Activated T-cell treated with anti-CD3 and anti-CD28 coated beads, Interleukin-2, amount 50 U/mL, for 24 hours (primary cell): Measurements from ENCODE around the gene LEMD2.

Source experiments
- DNase-seq: peaks from one replicate; pipeline ENCODE4 v3.0.0-alpha.2; 2020
- H3K27ac Mint-ChIP-seq: 2 replicates; pipeline ENCODE4 v1.8.0; 2020; ENCODE audit warnings: mild to moderate bottlenecking, mixed read lengths
- H3K27me3 Mint-ChIP-seq: 2 replicates; pipeline ENCODE4 v1.8.0; 2020; ENCODE audit warnings: mixed read lengths
- H3K36me3 Mint-ChIP-seq: 2 replicates; pipeline ENCODE4 v1.8.0; 2020; ENCODE audit warnings: low read depth, mixed read lengths
- H3K4me1 Mint-ChIP-seq: 2 replicates; pipeline ENCODE4 v1.8.0; 2020; ENCODE audit warnings: low read depth, mixed read lengths
- H3K4me3 Mint-ChIP-seq: 2 replicates; pipeline ENCODE4 v1.8.0; 2020; ENCODE audit warnings: mild to moderate bottlenecking, moderate library complexity, mixed read lengths
- H3K9me3 Mint-ChIP-seq: 2 replicates; pipeline ENCODE4 v1.8.0; 2020; ENCODE audit warnings: mixed read lengths

Gene LEMD2

DNA sequence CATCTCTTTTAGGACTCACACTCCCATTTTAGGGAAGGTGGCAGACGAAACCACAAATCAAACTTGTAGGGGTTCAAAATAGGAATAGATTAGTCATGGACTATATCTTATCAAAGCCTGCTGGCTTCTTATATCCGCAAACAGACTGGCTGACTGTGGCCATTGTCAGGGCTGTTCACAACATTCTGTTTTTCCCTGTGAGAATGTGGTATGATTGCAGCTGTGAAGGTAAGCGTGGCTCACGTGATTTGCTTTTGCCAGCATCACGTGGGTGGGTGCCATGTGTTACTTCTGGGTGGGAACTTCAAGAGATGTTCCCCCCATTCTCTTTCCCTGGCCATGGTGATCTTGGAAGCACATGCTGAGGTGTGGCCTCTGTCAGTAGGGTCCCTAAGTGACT lies 48.1 kb downstream of the LEMD2 start:
- H3K27ac Mint-ChIP-seq, result no peak overlapping the region
- no peaks in the 10 kb centered on the region for H3K36me3 Mint-ChIP-seq
- no peaks in the 10 kb centered on the region for H3K9me3 Mint-ChIP-seq
- no peak overlapping the region for H3K4me3 Mint-ChIP-seq
- H3K27me3 Mint-ChIP-seq, result no peaks in the 10 kb centered on the region
- no peak for DNase-seq
- H3K4me1 Mint-ChIP-seq, result peaks cover 2% of the 10 kb centered on the region

DNA sequence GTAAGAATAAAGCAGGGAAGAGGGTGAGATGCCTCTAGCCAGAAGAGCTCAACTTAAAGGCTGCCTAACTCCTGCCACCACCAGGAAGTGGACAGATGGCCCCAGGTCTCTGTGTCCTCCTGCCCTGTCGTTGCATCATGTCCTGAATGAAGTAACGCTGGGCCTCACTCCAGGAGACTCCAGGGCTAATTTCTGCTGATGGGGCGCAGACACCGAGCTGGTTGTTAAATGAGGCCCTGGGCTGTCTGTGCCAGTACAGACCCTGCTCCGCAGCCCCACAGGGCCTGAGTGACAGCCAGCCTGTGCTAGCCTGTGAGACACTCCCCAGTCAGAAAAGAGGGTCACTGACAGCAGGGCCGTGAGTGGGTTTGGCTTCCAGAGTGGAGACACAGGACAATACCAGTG lies 48.7 kb downstream of the LEMD2 start:
- Mint-ChIP-seq H3K4me1 (peaks cover 2% of the 10 kb centered on the region), H3K27ac (no peak overlapping the region)

DNA sequence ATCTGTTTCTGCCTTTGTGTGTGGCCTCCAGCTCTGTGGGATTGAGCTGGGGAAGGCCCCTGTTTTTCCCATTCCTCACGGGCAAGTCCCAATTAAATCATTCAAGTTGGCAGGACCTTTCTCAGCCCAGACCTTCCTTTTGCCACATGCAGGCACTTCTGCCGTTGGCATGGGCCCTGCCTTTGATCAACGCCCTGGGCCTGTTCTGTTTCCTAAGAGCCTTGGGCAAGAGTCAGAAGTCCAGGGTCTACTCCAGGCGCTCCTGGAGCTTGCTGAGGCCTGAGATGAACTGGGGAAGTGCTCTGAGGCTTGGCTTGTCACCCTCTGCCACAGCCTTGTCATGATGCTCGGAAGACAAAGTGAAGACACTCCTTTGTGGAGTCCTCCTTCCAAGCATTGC lies 49.4 kb downstream of the LEMD2 start:
- no peaks in the 10 kb centered on the region for H3K36me3 Mint-ChIP-seq
- H3K27me3 Mint-ChIP-seq, result no peaks in the 10 kb centered on the region
- no peak for DNase-seq
- peaks cover 2% of the 10 kb centered on the region for H3K4me1 Mint-ChIP-seq
- H3K9me3 Mint-ChIP-seq, result no peaks in the 10 kb centered on the region
- no peak overlapping the region for H3K27ac Mint-ChIP-seq
- no peak overlapping the region for H3K4me3 Mint-ChIP-seq

More for the DNA sequence above, 48.7 kb downstream of the LEMD2 start:
- Mint-ChIP-seq H3K4me3 (no peak overlapping the region), H3K36me3 (no peaks in the 10 kb centered on the region), H3K9me3 (no peaks in the 10 kb centered on the region), H3K27me3 (no peaks in the 10 kb centered on the region)
- no peak for DNase-seq

DNA sequence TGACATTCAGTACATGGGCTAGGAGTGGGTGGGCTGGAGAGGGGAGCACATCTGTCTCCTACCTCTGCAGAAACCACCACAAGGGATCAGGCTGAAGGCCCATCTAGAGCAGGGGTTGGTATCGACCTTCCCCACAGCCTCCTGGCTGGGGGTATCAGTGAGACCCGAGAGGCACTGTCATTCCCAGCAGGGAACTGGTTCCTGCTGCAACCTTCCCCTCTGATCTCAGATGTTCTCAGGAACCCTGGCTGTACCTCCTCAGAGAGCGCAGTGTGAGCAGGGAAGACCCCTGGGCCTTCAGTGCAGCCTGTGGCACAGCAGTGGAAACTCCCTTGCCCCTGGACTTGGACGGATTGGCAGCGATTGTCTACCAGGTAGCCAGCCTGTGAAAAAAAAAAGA lies 50.1 kb downstream of the LEMD2 start:
- Mint-ChIP-seq H3K4me1 (no peaks in the 10 kb centered on the region), H3K4me3 (no peak overlapping the region)

DNA sequence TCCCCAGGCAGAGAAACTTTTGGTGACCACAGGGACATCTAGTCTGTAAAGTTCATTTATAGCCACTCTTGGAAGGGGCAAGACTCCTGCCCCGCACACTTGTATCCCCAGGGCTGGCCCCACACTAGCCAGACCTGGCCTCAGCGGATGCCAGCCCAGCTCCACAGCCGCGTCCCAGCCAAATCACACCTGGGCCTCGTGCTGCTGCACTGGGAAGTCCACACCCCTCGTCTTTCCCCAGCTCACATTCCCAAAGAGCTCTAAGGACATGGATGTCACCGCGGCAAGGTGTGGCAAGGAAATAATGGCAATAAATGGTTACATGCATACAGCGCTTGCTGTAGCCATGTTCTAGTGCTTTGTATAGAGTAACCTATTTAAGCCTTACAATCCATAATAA lies 50.8 kb downstream of the LEMD2 start:
- Mint-ChIP-seq H3K4me3 (no peak overlapping the region), H3K27ac (no peak overlapping the region), H3K9me3 (no peaks in the 10 kb centered on the region), H3K27me3 (no peaks in the 10 kb centered on the region), H3K36me3 (no peaks in the 10 kb centered on the region), H3K4me1 (no peaks in the 10 kb centered on the region)
- DNase-seq, result no peak

More for the DNA sequence above, 50.1 kb downstream of the LEMD2 start:
- no peak for DNase-seq
- Mint-ChIP-seq H3K27ac (no peak overlapping the region), H3K36me3 (no peaks in the 10 kb centered on the region), H3K9me3 (no peaks in the 10 kb centered on the region), H3K27me3 (no peaks in the 10 kb centered on the region)

DNA sequence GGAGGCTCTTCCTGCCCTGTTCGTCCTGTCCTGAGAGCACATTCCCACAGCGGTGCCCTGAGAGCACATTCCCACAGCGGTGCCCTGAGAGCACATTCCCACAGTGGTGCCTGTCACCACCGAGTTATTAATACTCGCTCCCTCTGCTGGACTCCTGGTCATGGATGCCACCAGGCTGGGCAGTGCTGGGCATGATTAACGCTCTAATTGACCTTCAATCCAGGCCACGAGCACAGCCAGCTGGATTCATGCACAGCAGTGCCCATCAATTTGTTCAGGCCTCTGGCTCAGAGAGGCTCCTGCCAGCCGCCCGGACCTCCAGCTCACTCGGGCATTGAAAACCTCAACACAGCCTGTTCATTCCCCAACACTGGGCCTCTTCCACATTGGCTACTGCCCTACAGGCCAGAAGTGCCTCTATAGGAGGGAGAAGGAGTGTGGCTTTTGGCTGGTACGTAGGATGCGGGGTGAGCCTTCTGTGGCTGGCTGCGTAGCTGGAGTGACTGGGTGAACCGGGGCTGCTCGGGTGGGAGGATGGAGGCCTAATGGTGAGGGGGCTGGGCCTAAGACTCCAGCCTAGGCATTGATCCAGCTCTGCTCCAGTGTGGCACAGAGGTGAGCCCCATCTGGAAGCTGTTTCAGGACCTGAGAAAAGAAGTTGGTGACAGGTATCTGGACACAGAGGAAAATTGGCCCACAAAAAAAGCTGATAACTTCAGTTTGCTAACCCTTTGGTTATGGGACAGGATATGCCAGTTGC lies 51.5 kb downstream of the LEMD2 start:
- H3K27me3 Mint-ChIP-seq, result no peaks in the 10 kb centered on the region
- no peak for DNase-seq
- H3K9me3 Mint-ChIP-seq, result no peaks in the 10 kb centered on the region
- H3K4me3 Mint-ChIP-seq, result no peak overlapping the region
- no peak overlapping the region for H3K27ac Mint-ChIP-seq
- no peaks in the 10 kb centered on the region for H3K36me3 Mint-ChIP-seq
- no peaks in the 10 kb centered on the region for H3K4me1 Mint-ChIP-seq

DNA sequence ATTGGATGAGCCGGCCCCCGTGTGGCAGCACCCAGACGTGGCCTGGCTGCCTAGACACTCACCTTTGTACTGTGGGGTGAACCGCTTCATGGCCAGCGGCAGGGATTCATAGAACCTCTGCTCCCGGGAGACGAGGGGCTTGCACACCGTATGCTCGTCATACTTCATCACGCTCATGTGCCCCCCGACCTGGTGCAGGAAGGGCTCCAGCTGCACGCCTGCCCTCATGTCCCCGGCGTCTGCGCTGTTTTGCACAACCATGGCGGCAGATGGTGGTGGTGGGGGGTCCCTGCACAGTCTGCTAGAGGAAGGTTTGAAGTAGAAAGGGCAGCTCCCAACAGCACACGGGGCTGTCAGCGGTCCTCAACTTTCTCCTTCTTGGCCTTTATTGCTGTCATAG lies 53.7 kb downstream of the LEMD2 start:
- H3K27me3 Mint-ChIP-seq, result no peaks in the 10 kb centered on the region
- H3K9me3 Mint-ChIP-seq, result no peaks in the 10 kb centered on the region
- no peaks in the 10 kb centered on the region for H3K4me1 Mint-ChIP-seq
- H3K4me3 Mint-ChIP-seq, result no peak overlapping the region
- DNase-seq, result no peak
- H3K27ac Mint-ChIP-seq, result no peak overlapping the region
- no peaks in the 10 kb centered on the region for H3K36me3 Mint-ChIP-seq

DNA sequence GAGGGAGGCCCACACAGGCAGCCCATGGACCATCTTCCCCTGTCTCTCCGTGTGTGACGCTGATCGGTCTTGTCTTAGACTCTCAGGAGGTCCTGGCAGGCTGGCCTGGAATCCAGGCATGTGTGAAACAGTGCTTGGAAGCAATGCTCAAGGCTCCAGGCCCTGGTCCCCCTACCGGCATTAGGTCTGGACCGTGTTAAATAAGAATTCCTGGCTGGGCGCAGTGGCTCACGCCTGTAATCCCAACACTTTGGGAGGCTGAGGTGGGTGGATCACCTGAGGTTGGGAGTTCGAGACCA lies 55.3 kb downstream of the LEMD2 start:
- H3K27me3 Mint-ChIP-seq, result no peaks in the 10 kb centered on the region
- H3K27ac Mint-ChIP-seq, result no peak overlapping the region
- H3K4me3 Mint-ChIP-seq, result no peak overlapping the region

DNA sequence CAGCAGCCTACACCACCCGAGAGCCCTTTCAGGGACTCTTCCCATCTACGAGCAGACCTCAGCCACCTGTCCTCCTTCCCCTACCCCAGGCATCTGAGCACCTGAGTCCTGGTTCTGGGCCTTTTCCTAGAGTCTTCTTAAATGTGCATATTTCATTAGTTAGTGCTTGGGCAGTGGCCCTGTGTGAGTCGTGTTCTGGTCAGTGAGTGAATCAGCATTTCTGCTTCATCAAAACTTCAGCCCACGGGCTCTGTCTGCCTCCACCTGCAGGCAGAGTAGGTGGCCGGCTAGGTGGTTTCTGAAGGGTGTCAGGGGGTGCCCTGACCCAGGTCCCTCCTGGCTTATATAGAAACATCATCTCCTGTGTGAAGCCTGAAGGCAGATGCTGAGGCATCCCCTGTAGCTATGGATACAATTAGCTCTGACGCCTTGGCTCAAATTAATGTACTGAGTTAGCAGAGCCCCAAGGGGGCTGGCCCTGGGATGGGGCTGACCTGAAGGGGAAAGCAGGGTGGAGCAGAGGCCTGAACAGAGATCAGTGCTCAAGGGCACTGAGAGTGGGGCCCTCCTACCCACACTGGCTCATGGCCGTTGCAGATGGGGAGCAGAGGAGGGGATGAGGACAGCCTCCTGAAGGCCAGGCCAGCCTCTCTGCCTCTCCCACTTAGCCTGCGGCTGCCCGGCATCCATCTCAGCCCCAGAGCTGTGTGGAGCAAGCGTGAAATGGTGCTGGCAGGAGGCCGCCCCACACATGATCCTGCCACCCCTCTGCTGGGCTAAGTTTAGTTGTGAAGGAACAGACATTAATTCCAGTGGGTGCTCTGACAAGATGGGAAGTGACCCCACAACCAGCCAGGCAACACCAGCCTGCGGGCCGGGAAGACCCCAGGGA lies 55.9 kb downstream of the LEMD2 start:
- DNase-seq, result no peak
- H3K4me3 Mint-ChIP-seq, result no peak overlapping the region
- H3K4me1 Mint-ChIP-seq, result no peaks in the 10 kb centered on the region
- H3K27ac Mint-ChIP-seq, result no peak overlapping the region
- no peaks in the 10 kb centered on the region for H3K9me3 Mint-ChIP-seq
- no peaks in the 10 kb centered on the region for H3K36me3 Mint-ChIP-seq
- no peaks in the 10 kb centered on the region for H3K27me3 Mint-ChIP-seq

More for the DNA sequence above, 55.3 kb downstream of the LEMD2 start:
- no peak for DNase-seq
- Mint-ChIP-seq H3K9me3 (no peaks in the 10 kb centered on the region), H3K4me1 (no peaks in the 10 kb centered on the region), H3K36me3 (no peaks in the 10 kb centered on the region)

DNA sequence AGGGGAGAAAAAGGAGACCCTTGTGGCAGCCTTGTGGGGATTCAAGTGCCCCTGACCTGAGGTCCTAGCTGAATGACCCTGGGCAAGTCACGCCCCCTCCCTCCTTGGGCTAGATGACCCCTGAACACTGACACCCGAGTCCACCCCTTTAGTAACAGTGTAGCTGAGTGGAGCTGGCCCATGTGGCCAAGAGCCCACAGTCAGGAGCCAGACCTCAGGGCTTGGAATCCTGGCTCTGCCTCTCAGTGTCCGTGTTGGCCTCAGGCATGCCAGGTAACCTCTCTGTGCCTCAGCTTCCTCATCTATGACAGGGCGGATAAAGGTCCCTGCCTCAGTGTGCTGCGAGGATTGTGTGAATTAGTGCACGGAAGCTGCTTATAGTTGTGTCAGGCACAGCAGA lies 56.5 kb downstream of the LEMD2 start:
- Mint-ChIP-seq H3K4me3 (no peak overlapping the region), H3K27ac (no peak overlapping the region), H3K4me1 (no peaks in the 10 kb centered on the region), H3K9me3 (no peaks in the 10 kb centered on the region), H3K27me3 (no peaks in the 10 kb centered on the region), H3K36me3 (no peaks in the 10 kb centered on the region)
- no peak for DNase-seq

DNA sequence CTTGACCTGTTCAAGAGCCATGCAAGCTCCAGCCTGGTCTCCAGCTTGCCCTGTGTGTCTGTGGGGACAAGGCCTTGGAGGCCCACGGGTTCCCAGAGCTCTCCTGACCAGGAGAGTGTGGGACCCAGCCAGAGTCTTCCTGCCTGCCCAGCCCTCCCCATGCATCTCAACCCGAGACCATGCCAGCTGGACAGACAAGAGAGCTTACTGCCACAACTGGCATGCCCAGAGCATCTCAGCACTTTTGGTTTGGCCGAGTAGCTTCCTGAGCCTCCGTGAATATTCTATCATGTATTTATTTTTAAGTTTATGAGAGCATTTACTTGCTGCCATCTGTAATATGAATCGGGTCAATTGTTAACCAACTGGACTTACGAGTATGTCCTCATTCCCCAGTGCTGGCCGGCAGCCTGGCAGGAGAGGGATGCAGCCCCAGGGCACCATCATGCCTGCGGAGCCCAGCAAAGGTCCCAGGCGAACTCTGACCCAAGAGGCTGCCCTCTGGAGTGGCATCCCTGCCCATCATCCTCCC lies 57.1 kb downstream of the LEMD2 start:
- H3K27ac Mint-ChIP-seq, result no peak overlapping the region
- no peaks in the 10 kb centered on the region for H3K36me3 Mint-ChIP-seq
- no peak for DNase-seq
- no peak overlapping the region for H3K4me3 Mint-ChIP-seq
- no peaks in the 10 kb centered on the region for H3K4me1 Mint-ChIP-seq
- H3K27me3 Mint-ChIP-seq, result no peaks in the 10 kb centered on the region
- H3K9me3 Mint-ChIP-seq, result no peaks in the 10 kb centered on the region

DNA sequence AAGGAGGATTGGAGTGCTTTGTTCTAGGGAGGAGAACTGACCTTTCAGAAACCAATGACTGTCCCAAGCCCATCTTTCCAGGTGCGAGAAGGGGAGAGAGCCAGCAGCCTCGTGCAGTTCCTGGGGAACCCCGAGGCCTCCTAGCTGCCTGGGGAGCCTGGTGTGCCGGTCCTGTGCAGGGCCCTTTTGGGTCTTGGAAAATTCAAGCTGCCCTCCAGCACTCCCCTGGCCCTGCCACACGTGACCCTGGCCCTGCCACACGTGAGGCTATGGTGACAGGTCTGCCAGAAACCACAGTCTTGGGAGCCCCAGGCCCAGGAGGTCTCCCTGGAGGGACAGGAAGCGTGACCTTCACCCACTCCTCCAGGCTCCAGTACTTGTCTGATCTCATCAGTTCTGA lies 57.9 kb downstream of the LEMD2 start:
- Mint-ChIP-seq H3K9me3 (no peaks in the 10 kb centered on the region), H3K27ac (no peak overlapping the region), H3K4me3 (no peak overlapping the region), H3K27me3 (no peaks in the 10 kb centered on the region), H3K36me3 (no peaks in the 10 kb centered on the region), H3K4me1 (no peaks in the 10 kb centered on the region)
- no peak for DNase-seq

DNA sequence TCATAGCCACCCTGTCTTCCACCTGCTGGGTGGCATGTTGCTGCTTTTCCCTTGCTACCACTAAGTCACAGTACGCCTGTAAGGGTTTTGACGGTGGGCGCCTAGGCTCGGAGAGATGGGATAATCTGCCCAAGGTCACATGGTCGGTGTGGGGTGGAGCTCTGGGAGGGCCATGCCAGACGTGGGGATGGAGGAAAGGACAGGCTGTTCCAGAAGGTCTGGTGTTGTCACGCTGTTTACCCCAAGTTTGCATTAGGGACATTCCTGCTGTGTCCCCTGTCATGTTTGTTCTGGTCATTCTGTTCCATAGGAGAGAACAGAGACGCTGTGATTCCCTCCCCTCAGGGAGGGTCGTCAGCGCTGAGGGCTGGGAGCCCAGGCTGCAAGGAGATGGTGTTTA lies 58.3 kb downstream of the LEMD2 start:
- Mint-ChIP-seq H3K27me3 (no peaks in the 10 kb centered on the region), H3K36me3 (no peaks in the 10 kb centered on the region), H3K4me1 (no peaks in the 10 kb centered on the region), H3K4me3 (no peak overlapping the region), H3K27ac (no peak overlapping the region), H3K9me3 (no peaks in the 10 kb centered on the region)
- no peak for DNase-seq

DNA sequence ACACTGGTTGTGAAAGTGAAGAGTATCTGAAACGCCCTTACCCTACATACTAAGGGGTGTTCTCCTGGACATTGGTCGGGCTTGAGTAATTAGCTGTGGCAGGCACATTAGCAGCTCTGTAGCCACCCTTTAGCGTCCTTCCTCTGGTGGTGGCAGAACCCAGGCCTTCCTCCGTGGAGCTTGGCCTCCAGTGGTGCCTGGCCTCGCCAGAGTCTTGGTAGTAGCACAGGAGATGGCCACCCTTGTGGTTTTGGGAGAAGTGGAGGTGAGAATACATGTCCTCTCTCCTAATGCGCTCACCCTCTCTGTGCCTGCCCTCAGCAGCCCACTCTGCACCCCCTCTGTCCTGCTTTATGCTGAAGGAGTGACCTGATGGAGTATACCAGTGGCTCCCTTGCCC lies 59.9 kb downstream of the LEMD2 start:
- no peaks in the 10 kb centered on the region for H3K36me3 Mint-ChIP-seq
- no peak for DNase-seq
- no peaks in the 10 kb centered on the region for H3K27me3 Mint-ChIP-seq
- H3K4me3 Mint-ChIP-seq, result no peak overlapping the region
- H3K4me1 Mint-ChIP-seq, result peaks cover 9% of the 10 kb centered on the region
- no peaks in the 10 kb centered on the region for H3K9me3 Mint-ChIP-seq
- no peak overlapping the region for H3K27ac Mint-ChIP-seq

DNA sequence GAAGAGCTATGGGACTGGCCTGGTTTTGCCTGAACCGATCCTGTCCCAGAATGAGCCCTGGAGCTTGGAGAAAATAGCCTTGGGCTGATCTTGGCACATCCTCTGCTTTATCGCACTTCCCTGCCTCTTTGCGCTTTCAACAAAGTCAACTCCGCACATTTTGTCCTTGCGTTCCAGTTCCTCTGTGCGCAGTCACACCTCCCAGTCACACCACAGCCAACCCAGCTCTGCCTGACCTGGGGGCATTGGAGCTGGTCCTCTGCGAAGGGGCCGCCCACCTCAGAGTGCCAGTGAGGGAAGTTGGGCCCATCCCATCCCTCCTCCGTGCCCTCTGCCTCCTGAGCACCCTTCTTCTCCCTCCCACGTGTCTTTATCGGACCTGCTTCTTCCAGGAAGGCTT lies 60.5 kb downstream of the LEMD2 start:
- H3K36me3 Mint-ChIP-seq, result no peaks in the 10 kb centered on the region
- DNase-seq, result no peak
- H3K4me3 Mint-ChIP-seq, result no peak overlapping the region
- H3K4me1 Mint-ChIP-seq, result peaks cover 14% of the 10 kb centered on the region
- H3K27me3 Mint-ChIP-seq, result no peaks in the 10 kb centered on the region
- no peak overlapping the region for H3K27ac Mint-ChIP-seq
- no peaks in the 10 kb centered on the region for H3K9me3 Mint-ChIP-seq
